Raji (cell line): ENCODE measurements around the gene CLIC1.
A peak's percentile ranks its signal among the peaks of the same experiment; 100 is the strongest.

Experiments
- POLR2A ChIP-seq: IDR thresholded peaks from 2 replicates; pipeline ENCODE4 v1.6.1; 2011; ENCODE audit warnings: low read depth, low read length, control low read depth; ENCODE audit not compliant: insufficient read depth

CLIC1 gene

GRCh38 chr6:31736021-31736767 is at the start of gene CLIC1:
TSS of gene CLIC1 (minus strand) at chr6:31736530. CDS start at chr6:31736300, 230 bp downstream.
- peak; percentile 87 for TF ChIP-seq POLR2A

DNA sequence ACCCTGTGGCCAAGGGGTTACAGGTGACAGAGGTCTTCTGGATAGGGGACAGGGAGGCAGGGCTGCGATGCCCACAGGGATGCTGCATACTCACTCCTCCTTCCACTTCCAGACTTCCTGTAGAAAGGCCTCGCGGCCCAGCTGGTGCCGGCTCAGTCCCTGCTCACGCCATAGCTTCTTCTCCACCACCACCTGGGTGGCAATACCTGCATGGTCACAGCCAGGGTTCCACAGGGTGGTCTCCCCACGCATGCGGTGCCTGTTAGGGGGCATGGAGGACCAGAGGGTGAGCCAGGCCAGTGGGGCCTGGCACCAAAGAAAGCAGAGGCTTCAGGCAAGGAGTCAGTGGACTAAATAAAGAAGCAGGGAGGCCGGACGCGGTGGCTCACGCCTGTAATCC is 49.1 kb upstream of the CLIC1 start:
- TF ChIP-seq POLR2A, result no peak

GRCh38 chr6:31784098-31784925 is 48.0 kb upstream of the CLIC1 start:
- TF ChIP-seq POLR2A, result no peak

GRCh38 chr6:31782126-31782855 is 46.0 kb upstream of the CLIC1 start:
- no peak for TF ChIP-seq POLR2A

DNA sequence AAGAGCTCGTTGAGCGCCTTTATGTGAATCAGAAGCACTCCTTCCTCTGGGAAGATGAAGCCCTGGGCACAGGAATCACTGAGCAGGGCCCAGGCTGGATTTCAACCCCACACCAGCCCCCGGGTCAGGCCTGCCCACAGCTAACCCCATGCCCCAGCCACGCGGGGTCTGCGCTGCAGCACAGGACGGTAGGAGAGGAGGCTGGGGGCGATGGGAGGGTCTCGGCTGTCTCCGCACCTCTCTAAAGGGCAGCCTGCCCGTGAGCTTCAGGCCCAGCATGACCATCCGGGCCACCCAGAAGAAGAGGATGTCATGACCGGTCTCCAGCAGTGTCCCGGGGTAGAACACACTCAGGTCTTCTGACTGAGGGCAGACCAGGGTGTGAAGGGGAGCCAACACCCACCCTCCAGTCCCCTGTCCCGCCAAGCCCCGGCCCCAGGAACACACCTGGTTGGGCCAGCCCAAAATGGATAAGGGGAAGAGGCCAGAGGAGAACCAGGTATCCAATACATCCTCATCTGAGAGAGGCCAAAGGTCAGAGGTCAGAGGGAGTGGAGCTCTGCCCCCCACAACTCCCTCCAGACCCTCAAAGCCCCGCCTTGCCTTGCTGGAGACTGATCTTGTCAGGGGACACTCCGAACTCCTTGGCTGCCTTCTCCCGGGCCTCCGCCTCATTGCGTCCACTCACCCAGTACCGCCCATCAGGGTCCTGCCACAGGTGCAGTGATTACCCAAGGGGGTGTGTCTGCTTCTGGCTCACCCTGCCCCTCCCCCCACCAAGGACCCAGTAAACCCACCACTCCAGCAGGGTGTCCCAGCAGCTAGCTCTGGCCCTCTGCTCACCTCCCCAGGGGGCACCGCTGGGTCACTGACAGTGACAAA is 45.2 kb upstream of the CLIC1 start:
- TF ChIP-seq POLR2A, result no peak

DNA sequence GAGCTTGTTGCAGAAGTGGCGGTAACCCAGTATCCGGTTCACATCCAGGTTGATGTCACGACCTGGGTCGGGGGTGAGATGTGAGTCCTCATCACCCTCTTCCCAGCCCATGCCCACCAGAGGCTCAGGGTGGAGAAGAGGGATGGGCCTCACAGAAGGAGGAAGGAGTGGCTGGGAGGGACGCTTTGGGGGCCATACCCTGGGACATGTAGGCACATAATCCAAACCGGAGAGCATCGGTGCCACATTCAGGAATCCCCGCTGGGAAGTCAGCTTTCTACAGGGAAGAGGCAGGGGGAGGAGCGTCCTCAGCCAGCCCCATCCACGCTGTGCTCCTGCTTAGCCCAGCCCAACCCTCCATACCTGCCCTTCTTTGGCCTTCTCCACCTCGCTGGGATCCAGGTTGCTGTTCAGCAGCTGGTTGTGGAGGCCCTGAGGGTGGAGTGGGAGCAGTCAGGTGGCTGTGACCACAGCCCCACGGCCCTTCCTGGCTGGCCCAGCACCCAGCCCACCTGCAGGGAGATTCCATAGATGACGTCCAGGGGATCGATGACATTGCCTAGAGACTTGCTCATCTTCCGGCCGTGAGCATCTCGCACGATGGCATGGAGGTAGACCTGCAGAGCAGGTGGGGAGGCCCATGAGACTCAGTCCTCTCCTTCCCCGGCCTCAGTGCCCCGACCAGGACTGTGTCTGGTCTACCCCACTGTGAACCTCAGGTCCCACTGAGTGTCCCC is 44.3 kb upstream of the CLIC1 start:
- TF ChIP-seq POLR2A, result no peak

DNA sequence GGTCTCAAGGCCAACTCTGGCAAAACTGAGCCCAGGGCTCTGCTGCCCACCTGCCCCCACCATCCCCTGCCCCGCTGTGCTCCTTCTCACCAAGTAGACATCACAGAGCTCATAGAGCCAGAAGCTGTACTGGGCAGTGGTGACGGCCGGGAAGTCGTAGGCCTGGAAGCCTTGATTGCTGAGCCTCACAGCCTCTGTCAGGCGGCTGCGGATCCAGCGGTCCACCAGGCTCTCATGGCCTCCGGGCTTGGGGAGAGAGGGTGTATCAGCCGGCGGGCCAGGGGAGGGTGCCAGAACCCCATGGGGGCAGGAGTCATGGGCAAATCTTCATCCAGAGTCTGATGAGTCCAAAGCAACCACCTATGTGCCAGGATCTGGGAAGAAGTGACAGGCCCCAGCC is 43.6 kb upstream of the CLIC1 start:
- TF ChIP-seq POLR2A, result no peak

- no peak for TF ChIP-seq POLR2A
Measured at GRCh38 chr6:31778999-31779885, 42.9 kb upstream of the CLIC1 start.

DNA sequence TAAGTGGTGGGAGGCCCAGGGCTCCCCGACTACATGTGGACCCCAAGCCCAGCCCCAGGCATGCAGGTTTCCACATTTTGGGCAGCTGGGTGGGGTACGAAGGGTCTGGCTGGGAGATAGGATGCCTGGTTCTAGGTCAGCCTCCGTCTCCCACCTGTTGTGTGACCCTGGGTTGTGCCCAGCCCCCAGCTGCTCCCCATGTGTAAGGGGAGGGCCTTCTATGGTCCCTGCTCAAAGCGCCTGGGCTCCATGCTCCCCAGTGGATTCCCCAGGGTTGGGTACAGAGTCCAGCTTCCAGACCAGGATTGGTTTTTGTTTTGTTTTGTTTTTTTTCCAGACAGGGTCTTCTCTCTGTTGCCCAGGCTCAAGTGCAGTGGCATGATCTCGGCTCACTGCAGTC is 41.9 kb upstream of the CLIC1 start:
- TF ChIP-seq POLR2A, result no peak

DNA sequence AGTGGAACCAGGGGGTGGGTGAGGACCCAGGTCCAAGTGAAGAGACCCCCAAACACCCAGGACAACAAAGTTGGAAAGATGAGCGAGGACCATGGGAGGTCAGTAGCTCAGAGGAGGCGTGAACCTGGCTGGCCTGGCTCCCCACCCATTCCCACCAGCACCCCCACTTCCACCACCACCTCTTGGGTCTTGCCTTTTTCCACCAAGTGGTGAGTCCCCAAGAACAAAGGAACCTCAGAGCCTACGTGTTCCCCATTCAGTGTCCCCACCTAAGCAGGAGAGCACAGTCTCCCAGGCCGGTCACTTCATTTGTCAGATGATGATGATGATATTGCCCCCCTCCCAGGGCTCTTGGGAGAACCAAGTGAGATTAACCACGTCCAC is 41.3 kb upstream of the CLIC1 start:
- TF ChIP-seq POLR2A, result no peak

GRCh38 chr6:31776989-31777666 is 40.8 kb upstream of the CLIC1 start, which contains the start of gene VWA7:
TSS of gene VWA7 (minus strand) at chr6:31777328. CDS start at chr6:31776779, 549 bp downstream.
- no peak for TF ChIP-seq POLR2A

GRCh38 chr6:31776485-31776988 is 40.2 kb upstream of the CLIC1 start:
- no peak for TF ChIP-seq POLR2A
